HG02588 (cell line): ENCODE data around the gene ZNF385B.

ENCODE experiments used
- ATAC-seq: cut with Tn5 transposase; IDR thresholded peaks from one replicate; pipeline ENCODE4 v1.9.1; 2021; ENCODE audit warnings: mild to moderate bottlenecking, moderate library complexity; ENCODE audit not compliant: unreplicated experiment

ZNF385B gene

DNA sequence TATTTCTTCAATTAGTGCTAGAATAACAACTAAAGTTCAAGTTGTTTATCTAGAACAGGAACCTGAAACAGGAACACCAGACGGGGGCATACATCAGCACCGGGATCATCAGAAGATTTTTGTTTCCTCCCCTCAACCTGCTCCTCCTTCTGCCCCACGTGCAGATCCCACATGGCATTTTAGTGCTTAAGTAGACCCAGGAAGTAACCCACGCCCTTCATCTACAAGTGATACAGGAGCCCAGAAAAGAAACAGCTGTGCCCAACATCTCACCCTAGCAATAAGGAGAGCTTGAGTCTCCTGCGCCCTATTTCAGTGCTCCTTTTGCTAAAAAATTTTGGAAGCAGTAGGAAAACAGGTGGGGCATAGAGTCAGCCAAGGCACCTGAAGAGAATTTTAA, 5.2 kb downstream of the ZNF385B start:
- no peak for ATAC-seq

GRCh38 chr2:179855673-179856072, 5.7 kb downstream of the ZNF385B start:
- ATAC-seq, result no peak

GRCh38 chr2:179854891-179855290, 6.5 kb downstream of the ZNF385B start:
- ATAC-seq, result no peak

DNA sequence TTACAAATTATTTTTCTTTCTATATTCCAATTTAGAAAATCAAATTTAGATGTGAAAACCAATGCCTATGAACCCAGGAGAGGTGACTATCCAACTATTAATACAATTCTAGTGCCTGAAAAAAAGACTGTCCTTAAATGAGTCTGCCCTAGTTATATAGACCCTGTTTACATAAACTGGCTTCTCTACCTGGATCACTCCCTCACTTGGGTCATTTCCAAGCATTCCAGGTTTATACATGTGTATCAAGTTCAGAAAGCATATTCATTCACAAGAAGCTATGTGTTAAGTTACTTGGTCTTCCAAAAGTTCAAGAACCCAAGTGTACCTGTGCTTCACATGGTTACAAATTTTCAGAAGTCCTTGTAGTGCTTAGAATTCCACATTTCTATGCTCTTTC, 8.3 kb downstream of the ZNF385B start:
- ATAC-seq, result no peak

DNA sequence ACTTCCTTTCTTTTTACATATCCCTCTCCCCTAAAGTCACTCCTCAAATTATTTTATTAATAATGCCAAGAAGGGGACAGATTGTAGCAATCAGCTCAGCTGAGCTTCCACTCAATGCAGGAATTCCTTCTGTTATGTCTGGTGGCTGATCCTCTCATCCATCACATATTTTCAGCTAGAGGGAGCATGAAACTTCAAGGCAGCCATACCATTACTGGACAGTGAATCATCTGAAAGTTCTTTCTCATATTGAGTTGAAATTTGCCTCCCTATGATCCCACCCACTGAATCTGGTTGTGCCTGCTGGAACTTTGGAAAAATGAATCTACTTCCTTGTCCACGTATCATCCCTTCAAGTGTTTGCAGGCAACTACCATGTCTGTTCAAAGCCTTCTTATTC, 11.2 kb downstream of the ZNF385B start:
- ATAC-seq, result no peak

- ATAC-seq, result no peak
These were observed 11.7 kb downstream of the ZNF385B start for GRCh38 chr2:179849719-179850118.

- no peak for ATAC-seq
These were observed 17.9 kb downstream of the ZNF385B start for GRCh38 chr2:179843541-179843940.

DNA sequence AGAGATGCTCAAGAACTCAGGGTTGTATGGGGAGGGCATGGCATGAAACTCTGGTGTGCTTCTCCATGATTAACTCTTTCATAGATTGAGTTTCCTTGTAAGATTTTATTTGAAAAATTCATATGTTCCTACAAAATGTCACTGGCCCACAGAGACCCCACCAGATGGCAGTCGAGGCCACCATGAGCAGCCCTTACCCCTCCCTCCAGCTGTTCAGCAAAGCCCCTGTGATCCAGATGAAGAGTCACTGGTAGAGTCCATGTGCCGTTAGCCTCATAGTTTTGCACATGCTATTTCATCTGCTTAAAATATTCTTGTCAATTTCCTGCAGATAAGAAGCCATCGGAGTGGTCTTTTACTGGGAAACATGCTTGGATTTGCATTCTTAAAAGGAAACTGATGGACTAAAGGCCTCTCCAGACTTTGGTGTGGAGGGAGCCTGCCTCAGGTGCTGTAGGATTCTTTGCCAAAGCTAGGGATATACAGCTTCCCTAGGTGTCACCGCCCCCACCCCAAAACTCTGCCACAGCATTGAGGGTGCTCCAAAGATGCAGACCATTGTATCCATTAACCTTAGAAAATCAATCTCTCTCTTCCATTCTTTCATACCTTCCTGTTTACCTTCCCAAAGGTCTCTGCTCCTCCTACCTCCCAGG, 18.8 kb downstream of the ZNF385B start:
- no peak for ATAC-seq

- ATAC-seq, result no peak
These were observed 20.6 kb downstream of the ZNF385B start for GRCh38 chr2:179840840-179841239.

DNA sequence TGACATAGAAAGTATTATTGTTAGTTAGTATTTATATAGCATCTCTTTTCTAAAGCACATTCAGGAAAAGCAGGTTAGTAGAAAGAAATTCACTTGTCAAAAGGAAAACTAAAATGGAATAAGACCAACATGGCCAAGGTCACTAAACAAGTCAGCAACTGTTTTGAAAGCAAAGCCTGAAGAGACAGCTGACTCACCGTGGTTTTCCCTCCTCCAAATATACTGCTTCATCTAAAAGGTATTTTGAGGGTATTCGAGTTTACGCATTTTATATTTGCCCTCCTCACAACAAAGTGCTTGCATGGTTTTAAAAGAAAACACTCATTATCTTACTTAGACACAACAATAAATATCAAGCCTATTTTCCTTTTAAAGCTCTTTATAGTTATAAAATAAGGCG, 24.0 kb downstream of the ZNF385B start:
- no peak for ATAC-seq

GRCh38 chr2:179830043-179830787, 31.2 kb downstream of the ZNF385B start:
- no peak for ATAC-seq

DNA sequence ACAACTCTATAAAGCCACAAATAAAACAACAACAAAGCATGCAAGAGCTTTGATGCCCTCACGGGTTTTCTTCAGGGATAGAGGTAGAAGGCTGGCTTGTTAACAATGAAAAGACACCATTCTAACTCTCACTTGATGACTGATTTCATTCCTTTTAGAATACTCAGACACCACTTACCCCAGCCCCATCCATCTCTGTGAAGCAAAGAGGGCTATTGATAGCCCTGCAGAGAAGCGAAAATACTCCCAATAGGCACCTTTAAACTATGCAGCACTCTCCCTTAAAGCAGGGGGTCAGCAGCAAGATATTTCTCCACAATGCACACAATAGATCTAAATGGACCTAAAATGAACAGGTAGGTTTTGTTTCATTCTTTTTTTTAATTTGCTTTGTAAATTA, 35.1 kb downstream of the ZNF385B start:
- no peak for ATAC-seq

- ATAC-seq, result no peak
These were observed 35.9 kb downstream of the ZNF385B start for GRCh38 chr2:179825494-179825893.

DNA sequence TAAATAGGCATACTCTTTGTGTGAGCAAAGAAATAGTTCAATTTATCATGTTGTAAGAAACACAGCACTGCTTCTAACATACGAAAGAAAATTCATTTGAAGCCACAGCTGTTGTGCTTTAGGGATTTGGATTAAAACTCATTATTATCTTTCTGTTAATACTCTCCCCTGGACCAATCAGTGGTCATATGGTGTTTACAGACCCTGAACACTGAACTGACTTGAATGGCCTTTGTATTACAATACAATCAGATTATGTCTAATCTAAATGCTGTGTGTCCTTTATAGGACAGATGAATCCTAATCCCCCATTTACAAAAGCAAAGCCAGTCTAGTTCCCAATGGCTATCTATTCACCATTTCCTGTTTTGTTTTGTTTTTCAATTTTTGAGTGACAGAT, 36.5 kb downstream of the ZNF385B start:
- no peak for ATAC-seq

- ATAC-seq, result no peak
These were observed 38.9 kb downstream of the ZNF385B start for GRCh38 chr2:179822540-179822939.

DNA sequence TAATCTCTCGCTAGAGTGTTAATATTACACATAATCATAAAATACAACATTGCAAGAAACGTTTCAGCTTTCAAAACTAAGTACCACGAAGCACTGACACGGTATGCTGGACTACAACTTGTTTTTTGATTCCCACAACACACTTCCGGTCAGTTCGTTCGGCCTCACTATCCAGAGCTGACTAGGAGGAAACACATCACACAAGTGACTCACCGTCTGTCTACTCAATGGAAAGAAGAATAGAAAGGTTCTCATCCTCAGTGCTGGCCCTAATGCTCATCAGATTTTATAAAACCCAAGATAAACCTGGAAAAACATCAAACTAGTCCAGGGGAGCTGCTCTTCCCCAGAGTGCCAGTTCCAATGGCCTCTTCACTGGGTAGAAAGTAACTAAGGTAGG, 42.9 kb downstream of the ZNF385B start:
- no peak for ATAC-seq

DNA sequence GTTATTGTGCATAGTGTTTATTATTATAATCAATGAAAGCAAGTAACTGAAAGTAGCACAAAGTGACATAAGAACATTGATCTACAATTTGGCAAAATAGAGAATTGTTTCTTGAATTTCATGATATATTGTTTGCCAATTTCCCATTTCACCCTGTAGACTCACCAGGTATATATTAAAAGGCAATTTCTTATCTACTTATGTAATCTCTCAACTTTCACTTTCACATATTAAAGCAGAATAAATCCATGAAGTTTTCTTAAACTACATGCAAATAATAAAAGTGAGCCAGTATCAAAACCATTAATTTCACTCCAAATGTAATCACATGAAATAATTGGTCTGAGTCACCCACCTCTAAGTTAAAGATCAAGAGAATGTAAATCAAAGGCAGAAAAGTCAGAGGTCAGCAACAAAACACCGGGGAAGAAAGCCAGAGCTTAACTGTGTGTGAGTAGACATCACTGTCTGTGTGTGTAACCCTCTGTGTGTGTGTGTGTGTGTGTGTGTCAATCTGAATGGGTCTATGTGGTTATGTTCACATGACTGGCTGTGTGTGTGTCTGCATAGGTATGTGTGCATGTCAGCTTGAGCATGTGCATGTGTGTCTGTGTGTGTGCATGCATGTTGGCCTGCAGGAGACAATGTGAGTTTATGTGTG, 44.1 kb downstream of the ZNF385B start:
- no peak for ATAC-seq

- no peak for ATAC-seq
These were observed 47.4 kb downstream of the ZNF385B start for GRCh38 chr2:179814050-179814449.

DNA sequence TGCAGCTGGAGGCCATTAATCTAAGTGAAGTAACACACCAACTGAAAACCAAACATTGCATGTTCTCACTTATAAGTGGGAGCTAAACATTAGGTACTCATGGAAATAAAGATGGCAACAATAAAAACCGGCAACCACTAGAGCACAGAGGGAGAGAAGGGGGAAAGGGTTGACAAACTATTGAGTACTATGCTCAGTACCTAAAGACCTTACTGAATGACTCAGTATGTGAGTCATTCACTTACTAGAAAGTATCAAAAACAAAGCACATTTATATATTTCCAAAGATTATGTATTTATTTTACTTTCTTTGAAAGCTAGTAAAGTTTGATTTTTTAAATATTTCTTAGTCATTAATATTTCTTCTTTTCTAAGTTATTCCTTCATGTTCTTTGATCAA, 48.9 kb downstream of the ZNF385B start:
- no peak for ATAC-seq

DNA sequence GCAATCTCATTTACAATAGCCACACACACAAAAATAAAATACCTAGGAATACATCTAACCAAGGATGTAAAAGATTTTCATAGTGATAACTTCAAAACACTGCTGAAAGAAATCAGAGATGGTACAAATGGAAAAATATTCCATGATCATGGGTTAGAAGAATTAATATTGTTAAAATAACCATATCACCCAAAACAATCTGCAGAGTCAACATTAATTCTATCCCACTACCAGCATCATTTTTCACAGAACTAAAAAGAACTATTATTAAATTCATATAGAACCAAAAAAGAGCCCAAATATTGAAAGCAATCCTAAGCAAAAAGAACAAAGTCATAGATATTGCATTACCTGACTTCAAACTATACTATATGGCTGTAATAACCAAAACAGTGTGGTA, 50.4 kb downstream of the ZNF385B start:
- ATAC-seq, result no peak

DNA sequence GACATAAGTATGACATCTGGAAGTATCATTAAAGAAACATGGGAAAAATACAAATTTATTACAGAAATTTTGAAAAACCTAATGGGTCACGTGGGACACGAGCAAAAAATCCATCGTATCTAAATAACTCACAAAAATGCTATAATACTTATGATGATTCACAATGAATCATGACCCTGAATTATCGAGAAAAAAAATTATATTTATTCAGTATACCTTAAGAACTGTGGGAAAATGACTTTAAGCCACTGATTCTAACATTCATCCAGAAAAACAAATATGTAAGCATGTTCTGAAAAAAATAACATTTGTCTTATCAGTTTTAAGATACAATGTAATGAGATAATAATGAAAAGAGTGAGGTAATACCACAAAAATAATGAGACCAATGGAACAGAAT, 51.8 kb downstream of the ZNF385B start:
- no peak for ATAC-seq

DNA sequence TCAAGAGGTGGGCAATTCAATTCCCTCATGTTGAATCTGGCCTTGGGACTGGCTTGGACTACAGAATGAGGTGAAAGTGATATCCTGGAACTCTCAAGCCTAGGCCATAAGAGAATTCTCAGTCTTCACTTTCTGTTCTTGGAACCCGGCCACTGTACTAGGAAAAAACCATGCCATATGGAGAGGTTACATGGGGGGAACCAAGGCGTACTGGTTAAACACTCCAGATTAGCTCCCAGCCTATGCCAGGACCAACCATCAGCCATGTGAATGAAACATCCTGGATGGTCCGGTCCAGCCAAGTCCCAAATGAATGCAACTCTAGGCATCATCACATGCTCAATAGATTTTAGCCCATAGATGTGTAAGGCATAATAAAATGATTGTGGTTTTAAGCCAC, 56.4 kb downstream of the ZNF385B start:
- ATAC-seq, result no peak
